Measurements from ENCODE around the gene TSKS. TPM values are rescaled to one million over a fixed set of nuclear protein-coding genes. Genes with fewer than 3 reads are reported as not detected.

TSKS gene
- total and polyA plus RNA-seq, 4 donors, result 0.10 to 0.50 (median 0.41) TPM

GRCh38 chr19:49805822-49806619 is 42.9 kb upstream of the TSKS start:
- Histone ChIP-seq H3K4me1 (ENCODE audit: control insufficient read depth, insufficient read depth, low read length) (peaks cover 49% of the 10 kb centered on the region), H3K36me3 (ENCODE audit: control insufficient read depth, insufficient read depth, low read length) (peaks cover 73% of the 10 kb centered on the region), H3K27ac (ENCODE audit: low read depth, low read length) (no peak overlapping the region), H3K4me3 (ENCODE audit: low read depth, low read length) (no peak overlapping the region), H3K9me3 (ENCODE audit: control insufficient read depth, insufficient read depth, low read length) (no peaks in the 10 kb centered on the region), H3K27me3 (ENCODE audit: control insufficient read depth, insufficient read depth, low read length) (no peaks in the 10 kb centered on the region)
- WGBS (ENCODE audit: insufficient coverage), result 79% methylated on average over 17 of the region's 20 CpGs
- no peak for DNase-seq (ENCODE audit: low read depth in 4 of 6, low spot score in 6 of 6)

GRCh38 chr19:49803529-49803856 is 40.4 kb upstream of the TSKS start:
- no peaks in the 10 kb centered on the region for H3K27me3 ChIP-seq (ENCODE audit: control insufficient read depth, insufficient read depth, low read length)
- peaks cover 98% of the 10 kb centered on the region for H3K36me3 ChIP-seq (ENCODE audit: control insufficient read depth, insufficient read depth, low read length)
- DNase-seq (ENCODE audit: low read depth in 4 of 6, low spot score in 6 of 6), result no peak
- peaks cover 35% of the 10 kb centered on the region for H3K4me1 ChIP-seq (ENCODE audit: control insufficient read depth, insufficient read depth, low read length)
- H3K9me3 ChIP-seq (ENCODE audit: control insufficient read depth, insufficient read depth, low read length), result no peaks in the 10 kb centered on the region
- no peak overlapping the region for H3K27ac ChIP-seq (ENCODE audit: low read depth, low read length)
- no peak overlapping the region for H3K4me3 ChIP-seq (ENCODE audit: low read depth, low read length)
- WGBS (ENCODE audit: insufficient coverage), result 99% methylated on average over 5 of the region's 6 CpGs

- Histone ChIP-seq H3K9me3 (ENCODE audit: control insufficient read depth, insufficient read depth, low read length) (no peaks in the 10 kb centered on the region), H3K4me3 (ENCODE audit: low read depth, low read length) (no peak overlapping the region), H3K27ac (ENCODE audit: low read depth, low read length) (no peak overlapping the region), H3K36me3 (ENCODE audit: control insufficient read depth, insufficient read depth, low read length) (peaks cover 98% of the 10 kb centered on the region), H3K27me3 (ENCODE audit: control insufficient read depth, insufficient read depth, low read length) (no peaks in the 10 kb centered on the region), H3K4me1 (ENCODE audit: control insufficient read depth, insufficient read depth, low read length) (peaks cover 30% of the 10 kb centered on the region)
- no peak for DNase-seq (ENCODE audit: low read depth in 4 of 6, low spot score in 6 of 6)
- WGBS (ENCODE audit: insufficient coverage), result 88% methylated on average over 11 of the region's 24 CpGs
Measured at GRCh38 chr19:49802836-49803528, 39.9 kb upstream of the TSKS start.

- peak in 5 of 6 donors; percentile 86 to 98 (median 92) for DNase-seq (ENCODE audit: low read depth in 4 of 6, low spot score in 6 of 6)
- Histone ChIP-seq H3K27me3 (ENCODE audit: control insufficient read depth, insufficient read depth, low read length) (no peaks in the 10 kb centered on the region), H3K9me3 (ENCODE audit: control insufficient read depth, insufficient read depth, low read length) (no peaks in the 10 kb centered on the region), H3K36me3 (ENCODE audit: control insufficient read depth, insufficient read depth, low read length) (peaks cover 93% of the 10 kb centered on the region), H3K27ac (ENCODE audit: low read depth, low read length) (peak overlapping the region; percentile 76), H3K4me3 (ENCODE audit: low read depth, low read length) (peak overlapping the region; percentile 58), H3K4me1 (ENCODE audit: control insufficient read depth, insufficient read depth, low read length) (peaks cover 25% of the 10 kb centered on the region)
- WGBS (ENCODE audit: insufficient coverage), result 10% methylated on average over 37 of the region's 38 CpGs
Measured at GRCh38 chr19:49801966-49802661, 39.0 kb upstream of the TSKS start.

GRCh38 chr19:49801401-49801888 is 38.3 kb upstream of the TSKS start:
- WGBS (ENCODE audit: insufficient coverage), result 49% methylated on average over 23 of the region's 32 CpGs
- DNase-seq (ENCODE audit: low read depth in 4 of 6, low spot score in 6 of 6), result no peak
- no peak overlapping the region for H3K27ac ChIP-seq (ENCODE audit: low read depth, low read length)
- peaks cover 25% of the 10 kb centered on the region for H3K4me1 ChIP-seq (ENCODE audit: control insufficient read depth, insufficient read depth, low read length)
- H3K4me3 ChIP-seq (ENCODE audit: low read depth, low read length), result peak overlapping the region; percentile 58
- H3K9me3 ChIP-seq (ENCODE audit: control insufficient read depth, insufficient read depth, low read length), result no peaks in the 10 kb centered on the region
- H3K36me3 ChIP-seq (ENCODE audit: control insufficient read depth, insufficient read depth, low read length), result peaks cover 93% of the 10 kb centered on the region
- no peaks in the 10 kb centered on the region for H3K27me3 ChIP-seq (ENCODE audit: control insufficient read depth, insufficient read depth, low read length)

- Histone ChIP-seq H3K36me3 (ENCODE audit: control insufficient read depth, insufficient read depth, low read length) (peaks cover 93% of the 10 kb centered on the region), H3K9me3 (ENCODE audit: control insufficient read depth, insufficient read depth, low read length) (no peaks in the 10 kb centered on the region), H3K27ac (ENCODE audit: low read depth, low read length) (no peak overlapping the region), H3K4me3 (ENCODE audit: low read depth, low read length) (no peak overlapping the region), H3K27me3 (ENCODE audit: control insufficient read depth, insufficient read depth, low read length) (no peaks in the 10 kb centered on the region), H3K4me1 (ENCODE audit: control insufficient read depth, insufficient read depth, low read length) (peaks cover 25% of the 10 kb centered on the region)
- no peak for DNase-seq (ENCODE audit: low read depth in 4 of 6, low spot score in 6 of 6)
- WGBS (ENCODE audit: insufficient coverage), result 99% methylated on average over 5 of the region's 10 CpGs
Measured at GRCh38 chr19:49800771-49801170, 37.7 kb upstream of the TSKS start.

- H3K9me3 ChIP-seq (ENCODE audit: control insufficient read depth, insufficient read depth, low read length), result no peaks in the 10 kb centered on the region
- H3K4me3 ChIP-seq (ENCODE audit: low read depth, low read length), result no peak overlapping the region
- H3K27ac ChIP-seq (ENCODE audit: low read depth, low read length), result no peak overlapping the region
- no peak for DNase-seq (ENCODE audit: low read depth in 4 of 6, low spot score in 6 of 6)
- H3K36me3 ChIP-seq (ENCODE audit: control insufficient read depth, insufficient read depth, low read length), result peaks cover 93% of the 10 kb centered on the region
- H3K4me1 ChIP-seq (ENCODE audit: control insufficient read depth, insufficient read depth, low read length), result peaks cover 25% of the 10 kb centered on the region
- H3K27me3 ChIP-seq (ENCODE audit: control insufficient read depth, insufficient read depth, low read length), result no peaks in the 10 kb centered on the region
- WGBS (ENCODE audit: insufficient coverage), result 93% methylated on average over 22 of the region's 25 CpGs
Measured at GRCh38 chr19:49799798-49800376, 36.8 kb upstream of the TSKS start.

- peaks cover 25% of the 10 kb centered on the region for H3K4me1 ChIP-seq (ENCODE audit: control insufficient read depth, insufficient read depth, low read length)
- no peaks in the 10 kb centered on the region for H3K9me3 ChIP-seq (ENCODE audit: control insufficient read depth, insufficient read depth, low read length)
- H3K36me3 ChIP-seq (ENCODE audit: control insufficient read depth, insufficient read depth, low read length), result peaks cover 93% of the 10 kb centered on the region
- no peak for DNase-seq (ENCODE audit: low read depth in 4 of 6, low spot score in 6 of 6)
- no peak overlapping the region for H3K27ac ChIP-seq (ENCODE audit: low read depth, low read length)
- WGBS (ENCODE audit: insufficient coverage), result 92% methylated on average over 28 of the region's 28 CpGs
- H3K27me3 ChIP-seq (ENCODE audit: control insufficient read depth, insufficient read depth, low read length), result no peaks in the 10 kb centered on the region
- H3K4me3 ChIP-seq (ENCODE audit: low read depth, low read length), result no peak overlapping the region
Measured at GRCh38 chr19:49799271-49799797, 36.2 kb upstream of the TSKS start.

GRCh38 chr19:49798574-49798973 is 35.5 kb upstream of the TSKS start:
- Histone ChIP-seq H3K4me3 (ENCODE audit: low read depth, low read length) (no peak overlapping the region), H3K4me1 (ENCODE audit: control insufficient read depth, insufficient read depth, low read length) (peaks cover 25% of the 10 kb centered on the region), H3K27me3 (ENCODE audit: control insufficient read depth, insufficient read depth, low read length) (no peaks in the 10 kb centered on the region), H3K27ac (ENCODE audit: low read depth, low read length) (no peak overlapping the region), H3K36me3 (ENCODE audit: control insufficient read depth, insufficient read depth, low read length) (peaks cover 93% of the 10 kb centered on the region), H3K9me3 (ENCODE audit: control insufficient read depth, insufficient read depth, low read length) (no peaks in the 10 kb centered on the region)
- WGBS (ENCODE audit: insufficient coverage), result 92% methylated on average over 7 of the region's 11 CpGs
- no peak for DNase-seq (ENCODE audit: low read depth in 4 of 6, low spot score in 6 of 6)

Data from spinal cord (tissue), 10 donors.